ENCODE results near the gene NOXO1. TPM values are rescaled to one million over a fixed set of nuclear protein-coding genes. Genes with fewer than 3 reads are reported as not detected.

NOXO1 gene
- total RNA-seq, 2 donors from 2014 or later, result not detected

DNA sequence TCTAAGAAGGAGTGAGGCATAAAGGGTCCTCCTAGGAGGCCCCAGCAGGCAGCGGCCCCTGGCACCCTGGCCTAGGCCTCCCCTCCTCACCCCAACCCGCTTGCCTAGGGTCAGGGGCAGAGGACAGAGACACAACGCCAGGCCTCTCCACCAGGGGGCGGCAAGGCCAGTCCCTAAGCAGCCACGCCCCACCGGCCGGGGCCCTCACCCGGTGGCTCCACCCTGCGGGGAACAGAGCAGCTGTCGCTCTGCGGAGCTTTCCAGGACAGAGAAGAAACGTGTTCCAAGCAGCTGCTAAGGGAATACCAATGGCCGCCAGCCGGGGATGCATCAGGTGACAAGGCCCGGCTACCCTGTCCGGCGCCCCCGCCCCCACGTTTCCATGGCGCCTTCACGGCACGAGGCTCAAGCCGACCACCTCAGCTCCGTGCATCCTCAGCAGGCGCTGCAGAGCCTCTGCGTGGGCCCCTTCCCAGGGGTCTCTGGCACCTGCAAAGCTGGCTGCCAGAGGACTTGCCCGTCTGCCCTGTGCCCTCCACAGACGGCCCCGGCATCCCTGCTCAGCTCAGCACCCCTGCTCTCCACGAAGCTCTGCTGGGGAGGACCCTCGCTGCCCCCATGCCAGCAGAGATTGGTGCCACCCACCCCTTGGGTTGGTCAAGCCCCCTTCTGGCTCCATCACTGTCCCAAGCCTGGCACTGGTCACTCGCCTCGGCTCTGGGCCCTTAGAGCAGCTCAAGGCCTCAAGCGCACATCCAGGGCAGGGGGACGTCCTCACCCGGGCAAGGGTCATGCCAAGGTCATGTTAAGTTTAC is 22.8 kb upstream of the NOXO1 start:
- Histone ChIP-seq H3K27ac (no peak overlapping the region), H3K4me3 (peak overlapping the region; percentile 32), H3K9me3 (no peaks in the 10 kb centered on the region), H3K4me1 (ENCODE audit: control insufficient read depth in 1 of 2, low read depth in 2 of 2) (peaks cover 27 to 44% of the 10 kb centered on the region in 2 donors), H3K27me3 (replicated peaks; ENCODE audit: insufficient read depth) (no peaks in the 10 kb centered on the region), H3K36me3 (peaks cover 35% of the 10 kb centered on the region)
- TF ChIP-seq, protein P1, sequence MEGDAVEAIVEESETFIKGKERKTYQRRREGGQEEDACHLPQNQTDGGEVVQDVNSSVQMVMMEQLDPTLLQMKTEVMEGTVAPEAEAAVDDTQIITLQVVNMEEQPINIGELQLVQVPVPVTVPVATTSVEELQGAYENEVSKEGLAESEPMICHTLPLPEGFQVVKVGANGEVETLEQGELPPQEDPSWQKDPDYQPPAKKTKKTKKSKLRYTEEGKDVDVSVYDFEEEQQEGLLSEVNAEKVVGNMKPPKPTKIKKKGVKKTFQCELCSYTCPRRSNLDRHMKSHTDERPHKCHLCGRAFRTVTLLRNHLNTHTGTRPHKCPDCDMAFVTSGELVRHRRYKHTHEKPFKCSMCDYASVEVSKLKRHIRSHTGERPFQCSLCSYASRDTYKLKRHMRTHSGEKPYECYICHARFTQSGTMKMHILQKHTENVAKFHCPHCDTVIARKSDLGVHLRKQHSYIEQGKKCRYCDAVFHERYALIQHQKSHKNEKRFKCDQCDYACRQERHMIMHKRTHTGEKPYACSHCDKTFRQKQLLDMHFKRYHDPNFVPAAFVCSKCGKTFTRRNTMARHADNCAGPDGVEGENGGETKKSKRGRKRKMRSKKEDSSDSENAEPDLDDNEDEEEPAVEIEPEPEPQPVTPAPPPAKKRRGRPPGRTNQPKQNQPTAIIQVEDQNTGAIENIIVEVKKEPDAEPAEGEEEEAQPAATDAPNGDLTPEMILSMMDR (IDR thresholded peaks at IDR 0.05), result peak; percentile 87
- DNase-seq (ENCODE audit: low spot score), result no peak
- peak; percentile 46 for ATAC-seq (ENCODE audit: insufficient number of reproducible peaks, low FRiP score, low read depth)

DNA sequence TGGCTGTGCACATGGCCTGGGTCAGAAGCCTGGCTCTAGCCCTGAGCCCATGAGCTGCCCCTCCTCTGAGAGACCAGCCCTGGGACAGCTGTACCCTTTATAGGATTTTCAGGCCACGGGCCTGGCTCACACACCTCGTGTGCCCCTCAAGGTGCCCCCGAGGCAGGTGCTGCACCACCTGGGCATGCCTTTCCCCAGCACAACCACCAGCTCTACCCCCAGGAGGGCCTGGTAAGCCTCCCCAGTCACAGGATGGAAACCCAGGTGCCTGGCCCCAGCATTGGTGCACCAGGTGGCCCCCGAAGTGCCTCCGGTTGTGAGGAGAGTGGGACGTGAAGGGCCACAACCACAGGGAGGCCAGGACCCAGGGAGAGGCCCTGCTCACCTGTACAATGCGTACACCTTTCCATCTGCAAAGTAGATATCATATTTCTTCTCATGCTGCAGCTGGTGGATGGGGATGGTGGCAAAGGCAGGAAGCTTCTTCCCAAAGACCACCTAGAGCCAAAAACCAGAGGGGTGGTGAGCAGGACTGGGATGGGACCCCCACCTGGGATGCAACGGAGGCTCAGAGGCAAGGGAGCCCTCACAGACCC is 22.1 kb upstream of the NOXO1 start:
- Histone ChIP-seq H3K4me1 (ENCODE audit: control insufficient read depth in 1 of 2, low read depth in 2 of 2) (peaks cover 22 to 37% of the 10 kb centered on the region in 2 donors), H3K9me3 (no peaks in the 10 kb centered on the region), H3K4me3 (no peak overlapping the region), H3K36me3 (peaks cover 40% of the 10 kb centered on the region), H3K27me3 (replicated peaks; ENCODE audit: insufficient read depth) (no peaks in the 10 kb centered on the region), H3K27ac (no peak overlapping the region)
- TF ChIP-seq, protein P1 (IDR thresholded peaks at IDR 0.05), result no peak
- ATAC-seq (ENCODE audit: insufficient number of reproducible peaks, low FRiP score, low read depth), result no peak
- no peak for DNase-seq (ENCODE audit: low spot score)

DNA sequence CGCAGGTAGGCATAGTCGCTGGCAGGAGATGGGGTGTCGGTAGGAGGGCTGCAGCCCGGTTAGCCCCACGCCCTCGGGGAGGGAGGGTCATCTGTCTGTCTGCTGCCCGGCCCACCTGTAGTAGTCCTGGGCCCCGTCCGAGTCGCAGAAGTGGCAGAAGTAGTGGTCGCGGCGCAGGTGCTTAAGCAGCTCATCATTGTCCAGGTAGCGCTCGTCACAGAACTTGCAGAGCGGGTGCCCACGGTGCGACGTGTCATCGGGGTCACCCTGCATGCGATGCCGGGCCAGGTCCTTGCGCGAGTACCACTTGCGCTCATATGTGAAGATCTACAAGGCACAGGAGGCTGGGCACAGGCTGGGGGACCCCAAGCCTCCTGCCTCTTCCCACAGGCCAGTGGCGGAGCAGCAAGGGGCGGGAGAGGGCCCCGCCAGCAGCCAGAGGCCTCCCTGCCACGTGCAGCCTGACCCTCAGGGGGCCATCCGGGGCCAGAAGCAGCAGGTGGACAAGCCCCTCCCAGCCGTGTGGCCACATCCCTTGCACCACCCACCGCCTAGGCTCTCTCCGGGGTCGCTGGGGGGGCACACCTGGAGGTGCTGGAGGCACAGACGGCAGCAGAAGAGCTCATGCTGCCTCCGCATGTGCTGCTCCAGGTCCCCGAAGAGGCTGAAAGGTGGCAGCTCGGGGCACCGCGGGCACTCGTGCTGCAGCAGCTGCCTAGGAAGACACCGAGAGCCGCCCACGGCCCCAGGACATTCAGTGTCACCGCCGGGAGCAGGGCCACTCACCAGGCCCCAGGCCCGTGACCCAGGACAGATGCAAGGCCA is 21.3 kb upstream of the NOXO1 start:
- Histone ChIP-seq H3K4me1 (ENCODE audit: control insufficient read depth in 1 of 2, low read depth in 2 of 2) (peaks cover 15 to 30% of the 10 kb centered on the region in 2 donors), H3K36me3 (peaks cover 45% of the 10 kb centered on the region), H3K27ac (no peak overlapping the region), H3K9me3 (no peaks in the 10 kb centered on the region), H3K4me3 (no peak overlapping the region), H3K27me3 (replicated peaks; ENCODE audit: insufficient read depth) (no peaks in the 10 kb centered on the region)
- ATAC-seq (ENCODE audit: insufficient number of reproducible peaks, low FRiP score, low read depth) (no peak), DNase-seq (ENCODE audit: low spot score) (no peak)
- TF ChIP-seq, protein P1 (IDR thresholded peaks at IDR 0.05), result no peak

DNA sequence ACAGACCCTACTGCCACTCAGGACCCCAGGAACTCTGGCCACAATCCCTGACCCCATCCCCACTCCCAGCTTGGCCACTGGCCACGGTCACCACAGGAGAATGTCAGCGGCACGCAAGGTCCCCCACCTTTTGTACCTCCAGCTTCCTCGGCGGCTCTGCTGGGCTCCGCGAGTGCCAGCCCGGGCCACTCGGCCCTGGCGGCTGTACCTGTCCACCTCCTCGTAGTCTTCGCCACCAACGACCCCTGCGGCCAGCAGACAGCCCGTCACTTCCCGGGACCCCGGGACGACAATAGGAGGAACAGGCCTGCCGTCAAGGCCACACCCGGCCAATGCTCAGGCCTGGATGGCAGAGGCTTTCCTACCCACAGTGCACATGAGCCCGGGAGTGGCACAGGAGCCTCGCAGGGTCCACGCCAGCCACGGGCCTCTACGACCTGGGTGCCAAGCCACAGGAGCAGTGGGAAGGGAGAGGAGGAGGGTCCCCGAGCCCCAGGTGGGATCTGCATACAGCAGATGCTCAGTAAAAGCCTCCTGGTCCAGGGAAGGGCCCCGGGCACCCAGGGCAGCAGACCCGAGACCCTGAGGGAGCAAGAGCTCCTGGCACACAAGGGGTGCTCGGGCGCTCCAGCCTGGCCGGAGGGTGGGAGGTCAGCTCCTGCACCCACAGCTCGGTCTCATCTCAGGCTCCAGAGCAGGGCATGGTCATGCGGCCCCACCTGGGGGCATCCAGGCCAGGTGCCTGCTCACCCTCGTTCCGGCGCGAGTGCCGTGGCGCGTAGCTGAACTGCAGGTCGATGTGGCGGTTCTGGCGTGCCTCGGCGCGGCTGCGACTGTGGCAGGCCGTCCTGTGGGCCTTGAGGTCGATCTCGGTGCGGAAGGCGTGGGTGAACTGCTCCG is 20.4 kb upstream of the NOXO1 start:
- no peak for DNase-seq (ENCODE audit: low spot score)
- no peak overlapping the region for H3K4me3 ChIP-seq
- no peaks in the 10 kb centered on the region for H3K9me3 ChIP-seq
- H3K36me3 ChIP-seq, result peaks cover 51% of the 10 kb centered on the region
- H3K4me1 ChIP-seq (ENCODE audit: control insufficient read depth in 1 of 2, low read depth in 2 of 2), result peaks cover 6 to 21% of the 10 kb centered on the region in 2 donors
- no peak for ATAC-seq (ENCODE audit: insufficient number of reproducible peaks, low FRiP score, low read depth)
- TF ChIP-seq, protein P1 (IDR thresholded peaks at IDR 0.05), result no peak
- H3K27ac ChIP-seq, result no peak overlapping the region
- no peaks in the 10 kb centered on the region for H3K27me3 ChIP-seq (replicated peaks; ENCODE audit: insufficient read depth)

Data from thoracic aorta (tissue), 2 donors.